Smooth muscle cell (in vitro differentiated cells): ENCODE data around the gene HECTD3. TPM values are rescaled to one million over a fixed set of nuclear protein-coding genes. Genes with fewer than 3 reads are reported as not detected.

ENCODE experiments used
- polyA plus RNA-seq: library from polyadenylated mRNA; unstranded; fragments of >200 nt; fragmentation: Nextera tagmentation; extraction: Ambion mirVana; gene quantifications from 2 replicates; pipeline ENCODE4 v1.2.1, GENCODE V29; 2016
- total RNA-seq: library from RNA; depleted of rRNA; stranded (reverse); fragments of >200 nt; gene quantifications from 2 replicates; pipeline ENCODE4 v1.2.3, GENCODE V29; 2014

HECTD3 gene
- total and polyA plus RNA-seq, 2 experiments from 2014 or later: 22.7 to 41.7 TPM

Other genes starting within 250 kb of the HECTD3 start
- 2,002 and 2,330 TPM in 2 replicates for gene RPS8, start 235.8 kb downstream of the HECTD3 start, total RNA-seq
- gene RPS8, start 235.8 kb downstream of the HECTD3 start, polyA plus RNA-seq: 478 and 530 TPM in 2 replicates
- 0.54 TPM in 1 of 2 replicates, not detected in the other for gene BEST4, start 223.2 kb downstream of the HECTD3 start, total RNA-seq
- 0.78 and 0.89 TPM in 2 replicates for gene BEST4, start 223.2 kb downstream of the HECTD3 start, polyA plus RNA-seq
- 26.2 and 42.0 TPM in 2 replicates for gene PLK3, start 210.9 kb downstream of the HECTD3 start, total RNA-seq
- 39.7 and 71.6 TPM in 2 replicates for gene PLK3, start 210.9 kb downstream of the HECTD3 start, polyA plus RNA-seq
- gene DYNLT4, start 204.0 kb downstream of the HECTD3 start, total RNA-seq: 1.1 and 2.0 TPM in 2 replicates
- 1.6 and 5.8 TPM in 2 replicates for gene DYNLT4, start 204.0 kb downstream of the HECTD3 start, polyA plus RNA-seq
- 9.5 and 11.9 TPM in 2 replicates for gene BTBD19, start 202.8 kb downstream of the HECTD3 start, total RNA-seq
- 11.0 and 27.4 TPM in 2 replicates for gene BTBD19, start 202.8 kb downstream of the HECTD3 start, polyA plus RNA-seq
- gene PTCH2, start 168.1 kb downstream of the HECTD3 start, total RNA-seq: 0.22 TPM in 1 of 2 replicates, not detected in the other
- 0.43 and 2.0 TPM in 2 replicates for gene PTCH2, start 168.1 kb downstream of the HECTD3 start, polyA plus RNA-seq
- gene EIF2B3, start 24.7 kb downstream of the HECTD3 start, total RNA-seq: 22.0 and 29.8 TPM in 2 replicates
- 24.2 and 26.9 TPM in 2 replicates for gene EIF2B3, start 24.7 kb downstream of the HECTD3 start, polyA plus RNA-seq
- 53.7 and 82.4 TPM in 2 replicates for gene UROD, start 930 bp upstream of the HECTD3 start, total RNA-seq
- gene UROD, start 930 bp upstream of the HECTD3 start, polyA plus RNA-seq: 122 and 123 TPM in 2 replicates
- 0.13 and 0.22 TPM in 2 replicates for gene ZSWIM5, start 195.3 kb upstream of the HECTD3 start, total RNA-seq
- 0.26 and 0.58 TPM in 2 replicates for gene ZSWIM5, start 195.3 kb upstream of the HECTD3 start, polyA plus RNA-seq